ENCODE data around the gene DDAH1. TPM values are rescaled to one million over a fixed set of nuclear protein-coding genes. Genes with fewer than 3 reads are reported as not detected.
"Not testable (repeated sequence)": the region's sequence is repeated elsewhere in the genome, so short reads cannot be mapped to it uniquely, and the experiment has no call there.

The DDAH1 gene
- total RNA-seq, 4 donors from 2014 or later: 11.2 to 16.7 (median 15.8) TPM

DNA sequence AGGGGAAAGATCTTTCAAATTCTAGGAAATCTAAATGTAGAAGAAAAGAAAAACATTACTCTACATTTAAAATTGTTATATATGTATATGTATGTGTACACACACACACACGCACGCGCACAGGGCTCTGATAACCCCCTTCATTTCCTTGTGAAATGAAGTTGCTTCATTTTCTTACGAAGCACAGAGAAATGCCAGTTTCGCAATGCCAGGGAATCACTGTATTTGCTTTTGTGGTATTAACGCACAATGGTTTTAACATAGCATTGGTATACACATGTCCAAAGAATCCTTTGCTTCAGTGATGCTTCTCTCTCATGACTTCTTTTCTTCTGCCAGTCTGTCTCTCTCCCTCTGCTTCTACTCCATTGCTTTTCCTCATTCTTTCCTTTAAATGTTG is 8.4 kb upstream of the DDAH1 start:
- TF ChIP-seq CTCF (IDR thresholded peaks at IDR 0.05): no peak
- no peak for ATAC-seq (ENCODE audit: low FRiP score)
- DNase-seq (ENCODE audit: low spot score): no peak

- TF ChIP-seq CTCF (IDR thresholded peaks at IDR 0.05): no peak
- ATAC-seq (ENCODE audit: low FRiP score) (no peak), DNase-seq (ENCODE audit: low spot score) (no peak)
These were observed 6.6 kb upstream of the DDAH1 start for GRCh38 chr1:85471558-85471957.

DNA sequence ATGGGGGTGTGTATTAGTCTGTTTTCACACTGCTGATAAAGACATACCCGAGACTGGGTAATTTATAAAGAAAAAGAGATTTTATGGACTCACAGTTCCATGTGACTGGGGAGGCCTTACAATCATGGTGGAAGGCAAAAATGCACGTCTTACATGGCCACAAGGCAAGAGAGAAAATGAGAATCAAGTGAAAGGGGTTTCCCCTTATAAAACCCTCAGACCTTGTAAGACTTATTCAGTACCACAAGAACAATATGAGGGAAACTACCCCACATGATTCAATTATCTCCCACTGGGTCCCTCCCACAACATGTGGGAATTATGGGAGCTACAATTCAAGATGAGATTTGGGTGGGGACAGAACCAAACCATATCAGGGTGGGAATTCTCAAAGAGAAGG is 5.2 kb upstream of the DDAH1 start:
- not testable (repeated sequence) for DNase-seq (ENCODE audit: low spot score); ATAC-seq (ENCODE audit: low FRiP score)

GRCh38 chr1:85467929-85468540 is 3.1 kb upstream of the DDAH1 start:
- no peak for TF ChIP-seq CTCF (IDR thresholded peaks at IDR 0.05)
- no peak for DNase-seq (ENCODE audit: low spot score)
- no peak for ATAC-seq (ENCODE audit: low FRiP score)

DNA sequence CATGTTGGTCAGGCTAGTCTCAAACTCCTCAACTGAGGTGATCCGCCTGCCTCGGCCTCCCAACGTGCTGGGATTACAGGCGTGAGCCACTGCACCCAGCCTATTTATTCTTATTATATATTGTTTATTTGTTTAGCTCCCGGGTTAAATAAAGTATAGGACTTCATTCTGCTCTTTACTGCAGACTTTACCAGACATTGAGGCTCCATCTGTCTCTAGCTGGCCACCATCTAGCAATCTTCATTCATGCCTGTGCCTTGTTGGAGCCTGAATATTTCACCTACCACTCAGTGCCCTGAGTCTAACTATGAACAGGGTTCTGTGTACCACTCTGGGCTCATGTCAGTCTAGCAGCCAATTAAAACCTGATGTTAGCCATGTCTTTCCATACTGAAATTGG is 2.1 kb upstream of the DDAH1 start:
- ATAC-seq (ENCODE audit: low FRiP score): no peak
- TF ChIP-seq CTCF (IDR thresholded peaks at IDR 0.05): no peak
- no peak for DNase-seq (ENCODE audit: low spot score)

- DNase-seq (ENCODE audit: low spot score) (no peak), ATAC-seq (ENCODE audit: low FRiP score) (no peak)
- no peak for TF ChIP-seq CTCF (IDR thresholded peaks at IDR 0.05)
These were observed 801 bp upstream of the DDAH1 start for GRCh38 chr1:85465786-85466134.

- DNase-seq (ENCODE audit: low spot score) (peak; percentile 48), ATAC-seq (ENCODE audit: low FRiP score) (peak; percentile 72)
- no peak for TF ChIP-seq CTCF (IDR thresholded peaks at IDR 0.05)
These were observed 361 bp downstream of the DDAH1 start for GRCh38 chr1:85464497-85465098.

Measured in omental fat pad (tissue), 4 donors.